ENCODE results near the gene USH2A. TPM values are rescaled to one million over a fixed set of nuclear protein-coding genes. Genes with fewer than 3 reads are reported as not detected.

USH2A gene
- total RNA-seq, 1 donor from 2014 or later = 0.04 TPM

GRCh38 chr1:216238844-216239243, 184.4 kb downstream of the USH2A start:
- H3K79me2 ChIP-seq (ENCODE audit: low read depth) = no peaks in the 10 kb centered on the region
- Mint-ChIP-seq H3K27ac (no peak overlapping the region), H3K4me1 (no peaks in the 10 kb centered on the region), H3K27me3 (ENCODE audit: insufficient read depth, low read depth) (no peaks in the 10 kb centered on the region), H3K4me3 (no peak overlapping the region), H3K36me3 (no peaks in the 10 kb centered on the region), H3K9me3 (no peaks in the 10 kb centered on the region)
- H2AFZ ChIP-seq (replicated peaks) = no peak overlapping the region
- H3F3A ChIP-seq (ENCODE audit: low read depth) = no peaks in the 10 kb centered on the region
- H3K27ac ChIP-seq = no peak overlapping the region
- no peaks in the 10 kb centered on the region for H4K20me1 ChIP-seq (ENCODE audit: low read depth)
- TF ChIP-seq, protein P1, sequence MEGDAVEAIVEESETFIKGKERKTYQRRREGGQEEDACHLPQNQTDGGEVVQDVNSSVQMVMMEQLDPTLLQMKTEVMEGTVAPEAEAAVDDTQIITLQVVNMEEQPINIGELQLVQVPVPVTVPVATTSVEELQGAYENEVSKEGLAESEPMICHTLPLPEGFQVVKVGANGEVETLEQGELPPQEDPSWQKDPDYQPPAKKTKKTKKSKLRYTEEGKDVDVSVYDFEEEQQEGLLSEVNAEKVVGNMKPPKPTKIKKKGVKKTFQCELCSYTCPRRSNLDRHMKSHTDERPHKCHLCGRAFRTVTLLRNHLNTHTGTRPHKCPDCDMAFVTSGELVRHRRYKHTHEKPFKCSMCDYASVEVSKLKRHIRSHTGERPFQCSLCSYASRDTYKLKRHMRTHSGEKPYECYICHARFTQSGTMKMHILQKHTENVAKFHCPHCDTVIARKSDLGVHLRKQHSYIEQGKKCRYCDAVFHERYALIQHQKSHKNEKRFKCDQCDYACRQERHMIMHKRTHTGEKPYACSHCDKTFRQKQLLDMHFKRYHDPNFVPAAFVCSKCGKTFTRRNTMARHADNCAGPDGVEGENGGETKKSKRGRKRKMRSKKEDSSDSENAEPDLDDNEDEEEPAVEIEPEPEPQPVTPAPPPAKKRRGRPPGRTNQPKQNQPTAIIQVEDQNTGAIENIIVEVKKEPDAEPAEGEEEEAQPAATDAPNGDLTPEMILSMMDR (IDR thresholded peaks at IDR 0.05) = no peak
- TF ChIP-seq EZH2phosphoT487 (IDR thresholded peaks at IDR 0.05) (no peak), EZH2 (IDR thresholded peaks at IDR 0.05) (no peak)
- H3K27me3 ChIP-seq = no peaks in the 10 kb centered on the region
- no peaks in the 10 kb centered on the region for H3K9me3 ChIP-seq (ENCODE audit: low read depth)
- no peak overlapping the region for H3K4me2 ChIP-seq
- no peaks in the 10 kb centered on the region for H3K36me3 ChIP-seq
- H3K4me1 ChIP-seq = no peaks in the 10 kb centered on the region
- H3K9ac ChIP-seq = no peak overlapping the region
- no peak for DNase-seq (ENCODE audit: low spot score)
- H3K4me3 ChIP-seq = no peak overlapping the region

GRCh38 chr1:216237927-216238542, 185.2 kb downstream of the USH2A start:
- H3K36me3 ChIP-seq = no peaks in the 10 kb centered on the region
- Mint-ChIP-seq H3K4me1 (no peaks in the 10 kb centered on the region), H3K36me3 (no peaks in the 10 kb centered on the region), H3K4me3 (no peak overlapping the region), H3K9me3 (no peaks in the 10 kb centered on the region), H3K27ac (no peak overlapping the region), H3K27me3 (ENCODE audit: insufficient read depth, low read depth) (no peaks in the 10 kb centered on the region)
- H3K4me1 ChIP-seq = no peaks in the 10 kb centered on the region
- H3K27ac ChIP-seq = no peak overlapping the region
- H4K20me1 ChIP-seq (ENCODE audit: low read depth) = no peaks in the 10 kb centered on the region
- H2AFZ ChIP-seq (replicated peaks) = no peak overlapping the region
- TF ChIP-seq EZH2phosphoT487 (IDR thresholded peaks at IDR 0.05) = no peak
- TF ChIP-seq, protein P1 (IDR thresholded peaks at IDR 0.05) = no peak
- no peak for TF ChIP-seq EZH2 (IDR thresholded peaks at IDR 0.05)
- H3K9ac ChIP-seq = no peak overlapping the region
- H3K4me3 ChIP-seq = no peak overlapping the region
- H3F3A ChIP-seq (ENCODE audit: low read depth) = no peaks in the 10 kb centered on the region
- DNase-seq (ENCODE audit: low spot score) = no peak
- H3K79me2 ChIP-seq (ENCODE audit: low read depth) = no peaks in the 10 kb centered on the region
- no peaks in the 10 kb centered on the region for H3K27me3 ChIP-seq
- H3K4me2 ChIP-seq = no peak overlapping the region
- no peaks in the 10 kb centered on the region for H3K9me3 ChIP-seq (ENCODE audit: low read depth)

- Histone ChIP-seq H3K27me3 (no peaks in the 10 kb centered on the region), H2AFZ (replicated peaks) (no peak overlapping the region), H3K4me2 (no peak overlapping the region), H3K36me3 (no peaks in the 10 kb centered on the region), H3K27ac (no peak overlapping the region), H3K9me3 (ENCODE audit: low read depth) (no peaks in the 10 kb centered on the region), H3K4me1 (peaks cover 3% of the 10 kb centered on the region), H3K9ac (no peak overlapping the region), H3K79me2 (ENCODE audit: low read depth) (no peaks in the 10 kb centered on the region), H3F3A (ENCODE audit: low read depth) (no peaks in the 10 kb centered on the region), H3K4me3 (no peak overlapping the region), H4K20me1 (ENCODE audit: low read depth) (no peaks in the 10 kb centered on the region)
- peaks cover 5% of the 10 kb centered on the region for H3K9me3 Mint-ChIP-seq
- H3K4me3 Mint-ChIP-seq = no peak overlapping the region
- H3K4me1 Mint-ChIP-seq = peaks cover 7% of the 10 kb centered on the region
- TF ChIP-seq EZH2phosphoT487 (IDR thresholded peaks at IDR 0.05) (no peak), EZH2 (IDR thresholded peaks at IDR 0.05) (no peak)
- TF ChIP-seq, protein P1 (IDR thresholded peaks at IDR 0.05) = no peak
- no peaks in the 10 kb centered on the region for H3K27me3 Mint-ChIP-seq (ENCODE audit: insufficient read depth, low read depth)
- no peak overlapping the region for H3K27ac Mint-ChIP-seq
- no peaks in the 10 kb centered on the region for H3K36me3 Mint-ChIP-seq
- DNase-seq (ENCODE audit: low spot score) = no peak
Measured at GRCh38 chr1:216224233-216224632, 199.0 kb downstream of the USH2A start.
